HG02798 (cell line): Measurements from ENCODE around the gene TOPAZ1.

ENCODE experiments used
- ATAC-seq: cut with Tn5 transposase; IDR thresholded peaks from one replicate; pipeline ENCODE4 v1.9.1; 2021; ENCODE audit warnings: mild to moderate bottlenecking; ENCODE audit not compliant: unreplicated experiment, poor library complexity

The TOPAZ1 gene

DNA sequence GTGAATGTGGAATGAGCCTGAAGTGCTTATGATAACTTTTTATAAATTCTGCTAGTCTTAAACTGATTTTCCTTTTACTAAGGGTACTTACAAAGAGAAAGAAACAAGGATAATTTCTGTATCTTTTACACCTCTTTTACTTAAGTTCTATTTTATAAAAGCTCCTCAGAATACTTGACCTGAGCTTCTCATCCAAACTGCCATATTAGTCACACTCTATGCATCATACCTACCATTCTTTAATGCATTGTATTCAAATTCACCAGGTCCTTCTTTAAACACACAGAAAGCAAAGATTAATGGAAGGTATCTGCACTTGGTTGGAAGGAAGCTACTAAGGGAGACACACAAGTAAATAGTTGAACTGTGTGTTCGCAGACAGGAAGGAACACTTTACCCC is 1.6 kb upstream of the TOPAZ1 start:
- ATAC-seq, result no peak

DNA sequence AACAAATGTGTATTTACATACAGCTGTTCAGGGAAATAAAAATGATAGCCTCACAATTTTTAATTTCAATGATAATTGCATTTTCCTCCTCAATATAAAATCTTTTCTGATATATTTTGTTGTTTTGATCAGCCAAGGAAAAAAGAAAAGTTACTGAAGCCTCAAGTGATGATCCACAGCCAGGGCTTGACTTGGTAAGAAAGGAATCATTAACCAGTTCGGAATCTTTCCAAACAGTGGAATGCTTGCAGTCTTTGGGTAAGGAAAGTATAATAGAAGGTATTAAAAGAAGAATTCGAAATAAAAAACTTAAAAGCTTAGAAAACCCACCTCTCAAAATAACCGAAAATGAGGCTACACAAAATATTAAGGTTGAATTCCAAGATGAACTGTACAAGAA is 1.0 kb downstream of the TOPAZ1 start:
- no peak for ATAC-seq

DNA sequence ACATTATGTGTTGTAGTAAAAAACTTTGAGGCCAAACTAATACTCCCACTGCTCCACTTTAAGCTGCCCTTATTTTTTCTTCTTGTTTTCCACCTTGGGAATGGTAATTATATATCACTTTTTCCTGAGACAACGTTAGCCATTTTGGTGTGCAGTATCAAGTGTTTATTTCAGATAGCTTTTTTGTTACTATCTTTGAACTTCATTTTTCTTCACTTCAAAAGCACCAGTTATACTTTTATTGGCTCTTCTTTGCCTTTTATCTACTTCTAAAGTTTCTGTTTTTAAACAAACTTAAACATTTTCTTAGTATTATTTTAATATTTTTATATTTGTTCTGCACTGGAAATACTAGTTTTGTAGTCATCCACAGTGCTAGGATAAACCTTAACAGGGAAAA is 6.5 kb downstream of the TOPAZ1 start:
- ATAC-seq, result no peak

DNA sequence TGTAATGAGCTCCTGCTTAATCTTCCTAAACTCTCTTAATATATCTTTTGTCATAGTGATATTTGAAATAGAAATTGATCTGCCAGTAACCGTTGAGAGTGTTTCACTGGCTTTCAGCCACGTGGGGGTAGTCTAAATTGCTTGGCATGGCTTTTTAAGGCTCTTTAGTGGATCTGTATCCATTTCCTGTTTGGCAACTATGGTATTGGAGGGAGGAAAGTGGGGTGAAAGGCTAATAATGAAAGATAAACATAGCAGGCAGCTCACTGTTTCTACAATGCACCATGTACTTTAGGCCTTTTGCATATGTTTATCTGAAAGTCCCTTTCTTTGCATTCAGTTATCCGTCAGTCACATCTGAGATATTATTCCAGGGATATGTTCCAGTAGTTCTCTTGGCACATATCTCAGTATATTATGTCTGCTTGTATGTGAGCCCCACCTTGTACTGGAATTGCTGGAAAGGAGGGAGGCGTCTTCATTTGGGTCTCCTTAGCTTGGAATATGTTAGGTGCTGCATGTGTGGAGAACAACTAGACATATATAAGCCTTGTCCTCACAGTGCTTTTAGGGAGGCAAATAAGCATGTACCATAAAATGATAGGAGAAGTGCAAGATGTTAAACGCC is 10.8 kb downstream of the TOPAZ1 start:
- no peak for ATAC-seq

DNA sequence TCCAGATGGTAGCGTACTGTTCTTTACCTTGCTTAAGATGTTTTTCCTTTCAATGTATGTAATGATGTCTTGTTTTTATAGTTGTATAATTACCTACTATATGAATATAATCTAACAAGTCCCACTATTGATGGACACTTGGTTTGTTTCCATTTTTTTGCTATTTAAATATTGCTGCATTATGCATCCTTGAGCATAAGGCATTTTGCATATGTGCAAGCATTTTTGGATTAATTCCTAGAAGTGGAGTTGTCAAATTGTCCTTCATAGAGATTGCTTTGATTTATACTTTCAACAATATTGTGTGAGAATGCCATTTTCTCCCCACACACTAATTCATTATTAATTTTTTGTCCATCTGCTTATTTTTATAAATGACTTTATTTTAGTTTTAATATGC is 17.7 kb downstream of the TOPAZ1 start:
- ATAC-seq, result no peak

DNA sequence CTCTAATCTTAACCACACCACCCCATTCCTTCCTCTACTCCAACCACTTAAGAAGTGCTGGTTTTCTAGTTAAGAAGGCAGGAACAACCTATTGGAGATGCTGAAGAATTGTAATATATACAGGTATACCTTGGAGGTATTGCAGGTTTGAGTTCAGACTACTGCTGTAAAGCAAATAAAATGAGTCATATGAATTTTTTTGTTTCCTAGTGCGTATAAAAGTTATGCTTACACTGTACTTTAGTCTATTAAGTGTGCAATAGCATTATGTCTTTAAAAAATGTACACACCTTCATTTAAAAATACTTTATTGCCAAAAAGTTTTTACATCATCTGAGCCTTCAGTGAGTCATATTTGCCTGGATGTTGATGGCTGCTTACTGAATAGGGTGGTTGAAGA is 22.5 kb downstream of the TOPAZ1 start:
- no peak for ATAC-seq

DNA sequence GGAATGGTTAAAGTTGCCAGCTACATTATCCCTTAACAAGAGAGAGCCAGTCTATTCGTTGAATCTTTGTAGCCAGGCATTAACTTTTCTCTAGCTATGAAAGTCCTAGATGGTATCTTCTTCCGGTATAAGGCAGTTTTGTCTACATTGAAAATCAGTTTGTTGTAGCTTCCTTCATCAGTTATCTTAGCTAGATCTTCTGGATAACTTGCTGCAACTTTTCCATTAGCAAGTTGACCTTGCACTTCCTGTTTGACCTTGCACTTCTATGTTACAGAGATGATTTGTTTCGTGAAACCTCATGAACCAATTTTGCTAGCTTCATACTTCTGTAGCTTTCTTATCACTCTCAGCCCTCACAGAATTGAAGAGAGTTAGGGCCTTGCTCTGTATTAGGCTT is 24.1 kb downstream of the TOPAZ1 start:
- ATAC-seq, result no peak

DNA sequence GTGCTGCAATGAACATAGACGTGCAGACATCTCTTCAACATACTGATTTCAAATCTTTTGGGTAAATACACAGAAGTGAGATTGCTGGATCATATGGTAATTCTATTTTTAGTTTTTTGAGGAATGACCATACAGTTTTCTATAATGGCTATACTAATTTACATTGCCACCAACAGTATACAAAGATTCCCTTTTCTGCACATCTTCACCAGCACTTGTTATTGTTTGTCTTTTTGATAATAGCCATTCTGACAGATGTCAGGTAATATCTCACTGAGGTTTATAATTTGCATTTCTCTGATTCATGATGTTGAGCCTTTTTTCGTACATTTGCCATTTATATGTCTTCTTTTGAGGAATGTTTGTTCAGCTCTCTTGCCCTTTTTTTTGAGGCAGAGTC is 30.5 kb downstream of the TOPAZ1 start:
- no peak for ATAC-seq

DNA sequence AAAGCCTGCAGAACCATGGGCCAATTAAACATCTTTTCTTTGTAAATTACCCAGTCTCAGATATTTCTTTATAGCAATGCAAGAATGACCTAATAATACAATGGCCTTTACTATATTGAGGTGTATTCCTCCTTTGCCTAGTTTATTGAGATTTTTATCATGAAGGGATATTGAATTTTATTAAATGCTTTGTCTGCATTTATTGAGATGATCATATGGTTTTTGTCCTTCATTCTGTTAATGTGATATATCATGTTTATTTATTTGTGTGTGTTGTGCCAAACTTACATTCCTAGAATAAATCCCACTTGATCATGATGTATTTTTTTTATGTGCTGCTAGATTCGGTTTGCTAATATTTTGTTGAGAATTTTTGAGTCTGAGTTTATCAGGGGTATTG is 36.2 kb downstream of the TOPAZ1 start:
- no peak for ATAC-seq

DNA sequence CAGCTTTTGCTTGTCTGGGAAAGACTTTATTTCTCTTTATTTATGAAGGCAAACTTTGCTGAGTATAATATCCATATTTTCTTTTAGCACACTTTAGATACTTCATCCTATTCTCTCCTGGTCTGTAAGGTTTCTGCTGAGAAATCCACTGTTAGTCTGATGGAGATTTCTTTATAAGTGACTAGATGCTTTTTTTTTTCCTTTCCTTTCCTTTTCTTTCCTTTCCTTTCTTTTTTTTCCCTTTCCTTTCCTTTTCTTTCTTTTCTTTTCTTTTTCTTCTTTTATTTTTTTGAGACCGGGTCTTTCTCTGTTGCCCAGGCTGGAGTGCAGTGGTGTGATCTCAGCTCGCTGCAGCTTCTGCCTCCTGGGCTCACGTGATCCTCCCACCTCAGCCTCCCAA is 38.4 kb downstream of the TOPAZ1 start:
- no peak for ATAC-seq

DNA sequence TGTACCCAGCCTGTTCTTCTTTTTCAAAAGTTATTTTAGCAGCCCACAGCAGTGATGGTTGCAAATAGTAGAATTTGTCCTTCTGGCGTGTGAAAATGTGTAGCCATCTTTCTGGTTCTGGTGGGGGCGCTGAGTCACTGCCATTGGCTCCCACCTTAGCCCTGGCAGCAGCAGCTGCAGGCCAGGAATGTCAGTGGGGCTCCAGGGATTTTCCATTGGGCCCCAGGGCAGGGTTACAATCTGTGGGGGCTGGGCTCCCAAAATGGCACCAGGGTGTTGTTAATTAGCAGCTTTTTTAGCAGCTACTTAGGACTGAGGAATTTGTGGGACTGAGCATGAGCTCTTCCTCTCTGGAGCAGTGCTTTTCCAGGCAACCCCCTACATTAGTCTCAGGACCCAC is 38.9 kb downstream of the TOPAZ1 start:
- ATAC-seq, result no peak

DNA sequence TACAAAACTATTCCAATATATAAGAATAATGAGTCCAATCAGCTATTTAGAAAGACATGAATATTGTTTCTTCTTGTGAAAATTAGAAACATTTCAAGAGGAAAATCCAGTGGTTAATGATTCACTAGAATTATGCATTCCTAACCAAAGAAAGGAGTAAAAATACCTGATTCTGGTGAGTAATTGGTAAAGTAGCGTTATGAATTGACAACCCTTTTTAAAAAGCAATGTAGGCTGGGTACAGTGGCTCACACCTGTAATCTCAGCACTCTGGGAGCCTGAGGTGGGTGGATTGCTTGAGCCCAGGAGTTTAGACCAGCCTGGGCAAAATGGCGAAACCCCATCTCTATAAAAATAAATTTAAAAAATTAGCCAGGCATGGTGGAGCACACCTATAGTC is 43.3 kb downstream of the TOPAZ1 start:
- ATAC-seq, result no peak

DNA sequence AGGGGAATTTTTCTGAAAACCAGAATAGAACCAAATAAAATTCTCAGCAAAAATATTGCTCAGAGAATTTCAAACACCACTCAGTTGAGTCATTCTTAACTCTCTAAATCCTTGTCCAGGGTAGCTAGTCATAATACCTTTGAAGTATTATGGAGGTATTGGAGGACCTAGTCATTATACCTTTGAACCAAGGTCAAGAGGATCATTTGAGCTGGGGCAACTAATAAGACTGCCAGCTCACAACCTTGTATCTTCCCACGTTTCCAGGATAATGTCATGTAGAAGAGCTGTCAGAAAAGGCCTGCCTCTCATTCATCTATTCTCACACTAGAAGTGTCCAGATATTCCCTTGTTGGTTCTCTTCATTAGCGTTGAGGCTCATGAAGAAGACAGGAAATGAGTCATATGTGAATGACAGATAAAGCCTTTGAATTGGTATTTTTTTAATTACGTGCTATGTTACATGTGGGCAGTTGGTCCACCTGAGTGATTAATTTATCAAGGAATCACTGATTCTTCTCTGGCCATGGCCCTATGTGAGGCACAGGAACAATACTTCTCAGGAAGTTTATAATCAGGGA is 48.3 kb downstream of the TOPAZ1 start:
- ATAC-seq, result no peak

DNA sequence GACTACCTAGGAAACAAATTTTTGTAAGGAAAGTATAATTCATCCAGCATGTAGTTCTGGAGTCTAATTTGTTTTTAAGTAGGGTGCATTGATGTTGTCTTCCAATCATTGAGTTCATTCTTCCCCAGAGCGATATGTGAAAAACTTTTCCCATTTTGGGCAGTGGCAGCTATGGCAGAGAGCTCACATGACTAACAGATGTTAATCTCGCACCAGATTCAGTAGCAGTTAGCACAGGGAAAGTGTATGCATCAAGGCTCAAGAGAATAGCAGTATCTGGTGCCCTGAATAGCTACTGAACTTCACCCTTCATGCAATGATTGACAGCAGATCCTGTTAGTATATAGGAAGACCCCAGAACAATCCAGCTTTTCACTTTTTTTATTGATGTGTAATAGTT is 50.6 kb downstream of the TOPAZ1 start:
- no peak for ATAC-seq

DNA sequence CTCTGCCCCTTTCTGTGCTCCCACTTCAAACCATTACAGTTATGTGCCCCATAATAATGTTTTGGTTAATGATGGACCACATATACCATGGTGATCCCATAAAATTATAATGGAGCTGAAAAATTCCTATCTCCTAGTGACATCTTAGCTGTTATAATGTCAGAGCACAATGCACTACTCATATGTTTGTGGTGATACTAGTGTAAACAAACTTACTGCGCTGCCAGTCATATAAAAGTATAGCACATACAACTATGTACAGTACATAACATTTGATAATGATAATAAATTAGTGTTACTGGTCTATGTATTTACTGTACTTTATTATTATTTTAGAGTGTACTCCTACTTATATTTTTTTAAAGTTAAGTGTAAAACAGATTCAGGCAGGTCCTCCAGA is 51.3 kb downstream of the TOPAZ1 start:
- no peak for ATAC-seq

DNA sequence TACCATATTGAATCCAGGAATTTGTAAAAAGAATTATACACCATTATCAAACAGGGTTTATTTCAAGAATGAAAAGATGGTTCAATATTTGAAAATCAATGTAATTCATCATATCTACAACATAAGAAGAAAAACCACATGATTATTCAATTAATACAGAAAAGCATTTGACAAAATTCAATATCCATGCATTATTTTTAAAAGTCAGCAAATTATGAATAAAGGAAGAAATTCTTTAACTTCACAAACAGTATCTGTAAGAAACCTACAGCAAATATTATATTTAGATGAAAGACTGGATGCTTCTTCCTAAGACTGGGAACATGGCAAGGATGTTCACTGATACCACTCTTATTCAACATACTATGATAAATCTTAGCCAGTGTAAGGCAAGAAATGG is 55.6 kb downstream of the TOPAZ1 start:
- no peak for ATAC-seq

DNA sequence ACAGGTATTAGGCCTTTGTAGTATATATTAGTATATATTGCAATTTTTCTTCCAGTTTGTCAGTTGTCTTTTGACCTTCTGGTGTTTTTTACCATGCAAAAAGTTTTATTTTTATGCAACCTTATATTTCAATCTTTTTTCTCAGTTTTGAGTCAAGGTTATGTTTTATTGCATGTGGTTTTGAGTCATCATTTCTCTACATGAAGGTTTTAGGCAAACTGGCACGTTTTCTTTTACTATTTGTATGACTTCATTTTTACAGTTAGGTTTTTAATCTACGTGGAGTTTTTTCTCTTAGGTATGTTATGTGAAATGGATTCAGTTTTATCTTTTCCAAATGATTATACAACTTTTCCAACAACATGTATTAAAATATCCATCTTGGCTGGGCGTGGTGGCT is 60.1 kb downstream of the TOPAZ1 start:
- ATAC-seq, result no peak

DNA sequence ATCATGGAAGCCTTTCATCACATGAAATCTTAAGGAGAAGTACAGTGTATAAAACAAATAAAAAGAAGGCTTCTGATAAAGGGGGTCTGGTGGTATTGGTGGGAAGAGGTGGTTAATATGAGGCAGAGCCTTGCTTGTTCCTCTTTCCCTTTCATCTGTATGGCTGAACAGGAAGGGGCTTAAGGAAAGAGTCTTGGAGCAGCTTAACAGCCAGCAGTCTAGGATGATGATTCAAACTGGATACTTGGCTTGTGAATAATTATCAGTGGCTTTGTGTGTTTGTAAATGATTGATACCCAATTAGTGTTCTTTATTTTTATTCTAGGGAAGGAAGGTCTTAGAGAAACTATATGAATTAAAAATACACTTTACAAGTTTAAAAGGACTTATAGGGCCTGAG is 67.8 kb downstream of the TOPAZ1 start:
- no peak for ATAC-seq

DNA sequence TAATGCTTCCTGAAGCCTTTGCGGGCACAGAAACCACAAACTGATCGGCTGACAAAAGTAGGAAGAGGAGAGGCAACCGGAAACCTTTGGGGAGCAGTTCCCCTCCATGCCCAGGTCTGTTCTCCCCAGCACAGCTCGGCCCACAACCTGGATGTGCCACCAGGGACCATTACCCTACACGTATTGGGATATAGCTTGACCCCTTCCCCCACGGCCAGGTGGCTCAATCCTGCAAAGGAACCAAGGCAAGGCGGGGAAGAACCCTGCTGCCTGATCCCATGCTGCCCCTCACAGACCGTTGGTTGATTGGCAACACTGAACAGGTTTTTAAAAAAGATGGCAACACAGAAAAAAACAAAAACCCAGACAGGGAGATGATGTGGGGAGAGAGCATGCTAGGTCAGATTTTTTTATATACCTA is 77.2 kb downstream of the TOPAZ1 start:
- ATAC-seq, result no peak

DNA sequence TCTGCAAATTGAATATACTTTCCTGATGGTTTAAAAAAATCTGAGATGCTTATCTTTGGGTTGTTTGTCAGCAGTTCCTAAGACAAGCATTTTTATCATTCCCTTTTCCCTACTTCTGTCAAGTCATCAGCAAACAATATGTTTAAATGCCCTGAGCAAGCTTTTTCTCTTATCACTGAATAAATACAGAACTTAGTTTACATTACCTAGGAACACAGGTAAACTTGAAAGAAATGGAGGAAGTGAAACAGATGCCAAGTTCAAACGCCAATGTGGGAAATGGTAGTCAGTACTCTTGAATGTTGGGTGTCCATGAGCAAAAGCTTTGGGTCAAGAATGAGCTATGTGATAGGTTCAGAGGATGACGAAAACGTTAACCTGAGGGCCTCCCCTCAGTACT is 79.6 kb downstream of the TOPAZ1 start:
- ATAC-seq, result no peak

DNA sequence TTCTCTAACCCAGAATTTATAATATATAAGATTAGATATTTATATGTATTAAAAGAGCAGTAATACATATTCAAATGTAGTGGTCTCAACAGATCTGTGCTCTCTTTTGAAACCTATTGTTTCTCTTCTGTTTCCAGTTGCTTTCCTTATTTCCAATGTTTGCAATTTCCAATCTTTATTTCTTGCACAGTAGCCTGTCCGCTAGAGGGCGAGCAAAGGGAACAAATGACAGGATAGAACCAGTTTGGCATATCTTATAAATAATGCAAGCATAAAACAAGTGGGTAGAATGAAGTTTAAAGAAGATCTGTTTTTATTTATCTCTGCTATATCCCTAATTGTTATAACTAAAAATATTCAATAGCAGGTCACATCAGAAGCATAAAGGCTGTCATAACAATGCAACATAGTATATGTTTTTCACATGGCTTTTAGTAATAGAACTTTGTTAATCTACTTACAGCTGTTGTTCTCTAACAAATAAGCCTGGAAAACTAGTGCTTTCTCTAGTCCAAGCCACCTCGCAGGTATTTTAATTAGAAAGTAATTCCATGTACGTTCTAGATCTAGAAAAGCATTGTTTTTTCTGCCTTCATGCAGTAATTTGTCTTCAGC is 81.8 kb downstream of the TOPAZ1 start:
- ATAC-seq, result no peak

DNA sequence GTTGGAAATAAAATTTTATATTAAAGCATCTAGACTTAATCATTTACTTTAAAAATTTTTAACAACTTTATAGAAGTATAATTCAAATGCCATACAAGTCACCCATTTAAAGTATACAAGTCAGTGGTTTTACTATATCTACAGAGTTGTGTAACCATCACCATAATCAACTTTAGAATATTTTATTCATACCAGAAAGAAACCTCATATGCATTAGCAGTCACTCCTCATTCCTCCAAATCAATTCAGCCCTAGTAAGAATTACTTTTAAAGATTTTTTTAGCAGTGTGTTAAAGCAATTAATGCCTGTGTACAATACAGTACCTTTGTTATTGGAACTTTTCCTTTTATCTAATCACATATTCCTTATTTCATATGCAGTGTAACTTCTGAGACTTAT is 82.9 kb downstream of the TOPAZ1 start:
- ATAC-seq, result no peak
